C4-2B (cell line): ENCODE measurements around the gene LRRC15.

Experiments used
- H3K27ac ChIP-seq: fragments of 450-650 bp; 2 replicates; pipeline ENCODE4 v1.5.1; 2017
- CTCF ChIP-seq: fragments of 450-650 bp; conservative IDR thresholded peaks from 2 replicates; pipeline ENCODE4 v1.5.1; 2017; ENCODE audit warnings: mild to moderate bottlenecking
- ZFX ChIP-seq: fragments of 450-650 bp; IDR thresholded peaks from 2 replicates; pipeline ENCODE4 v1.6.1; 2017

LRRC15 gene

GRCh38 chr3:194351952-194352536 is 17.5 kb downstream of the LRRC15 start:
- peak overlapping the region; percentile 61 for H3K27ac ChIP-seq
- TF ChIP-seq CTCF (no peak), ZFX (no peak)

GRCh38 chr3:194351080-194351672 is 18.4 kb downstream of the LRRC15 start, which contains the start of gene CPN2:
Gene CPN2, minus strand, starts transcription at chr3:194351328. Its CDS starts 8,626 bp downstream, at chr3:194342702.
- peak within 1 kb of the TSS; percentile 61 for H3K27ac ChIP-seq
- TF ChIP-seq ZFX (no peak), CTCF (no peak)

- H3K27ac ChIP-seq = peak overlapping the region; percentile 1; the same call in 1 of the 2 replicates
Measured at GRCh38 chr3:194350726-194351071, 18.8 kb downstream of the LRRC15 start.

GRCh38 chr3:194348354-194348753 is 21.2 kb downstream of the LRRC15 start:
- TF ChIP-seq CTCF (no peak), ZFX (no peak)
- H3K27ac ChIP-seq = no peak overlapping the region

More at GRCh38 chr3:194350726-194351071, 18.8 kb downstream of the LRRC15 start:
- no peak for TF ChIP-seq ZFX
- no peak for TF ChIP-seq CTCF

GRCh38 chr3:194346621-194347020 is 22.9 kb downstream of the LRRC15 start:
- no peak overlapping the region for H3K27ac ChIP-seq
- TF ChIP-seq ZFX = no peak
- TF ChIP-seq CTCF = no peak

GRCh38 chr3:194346035-194346434 is 23.5 kb downstream of the LRRC15 start:
- TF ChIP-seq ZFX (no peak), CTCF (no peak)
- H3K27ac ChIP-seq = no peak overlapping the region

- no peak for TF ChIP-seq ZFX
- TF ChIP-seq CTCF = peak; percentile 100
- no peak overlapping the region for H3K27ac ChIP-seq
Measured at GRCh38 chr3:194344012-194344411, 25.5 kb downstream of the LRRC15 start.
